Esophagus muscularis mucosa (tissue), 3 donors: ENCODE results near the gene POFUT2.

Source experiments
- CTCF ChIP-seq, 3 experiments: fragments of 200-600 bp in 2 of 3; fragments of 450-650 bp in 1 of 3; sonication (generic) in 2 of 3; IDR thresholded peaks; one replicate each; pipeline ENCODE4 v1.5.1; 2017 to 2019; ENCODE audit warnings: antibody characterized with exemption in 3 of 3, mild to moderate bottlenecking in 2 of 3, moderate library complexity in 1 of 3
- POLR2A ChIP-seq: fragments of 450-650 bp; IDR thresholded peaks from one replicate; pipeline ENCODE4 v1.6.1; 2017; ENCODE audit warnings: antibody characterized with exemption, moderate library complexity, mild to moderate bottlenecking, low read depth
- POLR2AphosphoS5 ChIP-seq, 2 donors: sonication (generic); formaldehyde crosslinking; IDR thresholded peaks; one replicate each; pipeline ENCODE4 v1.6.1; 2017; ENCODE audit warnings: antibody characterized with exemption in 2 of 2

DNA sequence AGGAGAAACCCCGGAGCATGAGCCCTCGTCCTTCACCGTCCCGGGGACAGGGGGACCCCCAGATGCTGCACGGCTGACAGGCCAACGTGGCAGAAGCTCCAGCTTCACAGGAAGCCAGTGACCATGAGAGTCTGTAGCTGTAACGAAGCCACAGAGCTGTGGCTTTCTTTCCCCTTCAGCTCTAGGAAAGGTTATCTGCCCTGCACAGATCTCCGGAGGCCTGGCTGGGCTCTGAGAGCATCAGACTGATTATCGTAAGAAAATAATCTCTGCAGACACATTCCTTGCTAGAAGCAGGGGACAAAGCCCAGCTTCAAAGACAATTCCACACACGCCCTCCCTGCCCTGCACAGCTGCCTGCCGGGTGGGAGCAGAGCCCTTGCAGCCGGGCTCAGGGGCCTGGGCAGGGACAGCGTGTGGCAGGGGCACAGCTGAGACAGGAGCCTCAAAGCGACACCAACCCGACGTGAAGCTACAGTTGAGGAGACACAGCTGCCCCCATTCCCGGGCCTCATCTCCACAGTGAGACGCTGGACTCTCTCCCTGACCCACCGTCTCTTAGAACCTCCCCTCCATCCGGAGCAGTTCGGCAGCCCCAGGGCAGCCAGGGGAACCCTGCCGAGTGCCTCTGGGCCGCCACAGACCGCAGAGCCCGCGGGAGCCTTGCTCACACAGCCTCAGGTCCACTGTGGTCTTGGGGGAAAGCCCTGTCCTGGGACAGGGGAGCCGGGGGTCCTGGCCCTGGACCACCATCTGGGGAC lies 30.6 kb downstream of the POFUT2 start:
- TF ChIP-seq POLR2AphosphoS5 (IDR thresholded peaks at IDR 0.05) (no peak), CTCF (IDR thresholded peaks at IDR 0.05) (no peak), POLR2A (no peak)
